Neural cell (in vitro differentiated cells): ENCODE data around the gene AGAP3. TPM values are rescaled to one million over a fixed set of nuclear protein-coding genes. Genes with fewer than 3 reads are reported as not detected.

Experiments used
- H2AFZ ChIP-seq: fragments of 200-600, 300-800 bp; sonication (generic), shearing (Covaris generic); 2 replicates; pipeline ENCODE4 v1.6.0; 2014; ENCODE audit warnings: low read depth, mild to moderate bottlenecking, antibody characterized with exemption, low read length, moderate library complexity
- H3F3A ChIP-seq: fragments of 200-600 bp; shearing (Covaris generic); 2 replicates; pipeline ENCODE4 v1.6.1; 2016; ENCODE audit warnings: mild to moderate bottlenecking, moderate library complexity, mixed read lengths, antibody characterized with exemption, low read length; ENCODE audit not compliant: insufficient read depth, poor library complexity, severe bottlenecking
- H3K27ac ChIP-seq: fragments of 200-600, 300-800 bp; sonication (generic), shearing (Covaris generic); 2 replicates; pipeline ENCODE4 v1.5.1; 2014; ENCODE audit warnings: mild to moderate bottlenecking, low read length, moderate library complexity
- H3K27me3 ChIP-seq: fragments of 300-800, 200-600 bp; sonication (generic), shearing (Covaris generic); 2 replicates; pipeline ENCODE4 v1.6.0; 2014; ENCODE audit warnings: mild to moderate bottlenecking, low read depth, low read length, moderate library complexity; ENCODE audit not compliant: insufficient read depth
- H3K36me3 ChIP-seq: fragments of 300-800, 200-600 bp; sonication (generic), shearing (Covaris generic); 2 replicates; pipeline ENCODE4 v1.5.1; 2014; ENCODE audit warnings: mild to moderate bottlenecking, antibody characterized with exemption, low read length, moderate library complexity; ENCODE audit not compliant: insufficient read depth
- H3K4me2 ChIP-seq: fragments of 300-800, 200-600 bp; sonication (generic), shearing (Covaris generic); 2 replicates; pipeline ENCODE4 v1.6.0; 2014; ENCODE audit warnings: mild to moderate bottlenecking, low read length
- H3K4me3 ChIP-seq: fragments of 300-800, 200-600 bp; sonication (generic), shearing (Covaris generic); 2 replicates; pipeline ENCODE4 v1.5.1; 2014; ENCODE audit warnings: mild to moderate bottlenecking, low read length, moderate library complexity
- H3K79me2 ChIP-seq: fragments of 200-600 bp; shearing (Covaris generic); replicated peaks from 2 replicates; pipeline ENCODE4 v1.6.0; 2014; ENCODE audit warnings: mild to moderate bottlenecking, low read length, moderate library complexity; ENCODE audit not compliant: insufficient read depth
- H3K9ac ChIP-seq: fragments of 300-800, 200-600 bp; sonication (generic), shearing (Covaris generic); 2 replicates; pipeline ENCODE4 v1.6.1; 2016; ENCODE audit warnings: mild to moderate bottlenecking, low read length, mixed read lengths
- H3K9me2 ChIP-seq: fragments of 200-600 bp; shearing (Covaris generic); 2 replicates; pipeline ENCODE4 v1.6.1; 2016; ENCODE audit warnings: mild to moderate bottlenecking, low read length, mixed read lengths; ENCODE audit not compliant: insufficient read depth
- H3K9me3 ChIP-seq: fragments of 200-600, 300-800 bp; sonication (generic), shearing (Covaris generic); 2 replicates; pipeline ENCODE4 v1.6.1; 2016; ENCODE audit warnings: mild to moderate bottlenecking, mixed run types, low read length, moderate library complexity, mixed read lengths
- H4K20me1 ChIP-seq: fragments of 200-600 bp; shearing (Covaris generic); 2 replicates; pipeline ENCODE4 v1.6.1; 2016; ENCODE audit warnings: mild to moderate bottlenecking, mixed run types; ENCODE audit not compliant: insufficient read depth
- CTCF ChIP-seq: fragments of 450-650 bp; IDR thresholded peaks from 2 replicates; pipeline ENCODE4 v1.5.1; 2014; ENCODE audit warnings: antibody characterized with exemption, mild to moderate bottlenecking, moderate library complexity; ENCODE audit not compliant: poor library complexity, severe bottlenecking
- EP300 ChIP-seq: fragments of 450-650 bp; conservative IDR thresholded peaks from 2 replicates; pipeline ENCODE4 v1.6.1; 2014; ENCODE audit warnings: antibody characterized with exemption, mild to moderate bottlenecking, moderate library complexity; ENCODE audit not compliant: poor library complexity, severe bottlenecking
- EZH2 ChIP-seq: fragments of 200-600, 300-800 bp; shearing (Covaris generic), sonication (generic); IDR thresholded peaks from 2 replicates; pipeline ENCODE4 v1.6.1; 2014; ENCODE audit warnings: antibody characterized with exemption, low read length, borderline replicate concordance, mild to moderate bottlenecking; ENCODE audit not compliant: insufficient read depth, poor library complexity, severe bottlenecking
- POLR2AphosphoS5 ChIP-seq: IDR thresholded peaks from 2 replicates; pipeline ENCODE4 v1.6.1; 2012
- RAD21 ChIP-seq: fragments of 450-650 bp; conservative IDR thresholded peaks from 2 replicates; pipeline ENCODE4 v1.6.1; 2014; ENCODE audit warnings: antibody characterized with exemption, mild to moderate bottlenecking, moderate library complexity
- SMC3 ChIP-seq: fragments of 450-650 bp; conservative IDR thresholded peaks from 2 replicates; pipeline ENCODE4 v1.6.1; 2014; ENCODE audit warnings: antibody characterized with exemption, mild to moderate bottlenecking, moderate library complexity; ENCODE audit not compliant: poor library complexity
- TAF1 ChIP-seq: IDR thresholded peaks from 2 replicates; pipeline ENCODE4 v1.6.1; 2012; ENCODE audit warnings: low read depth
- polyA plus RNA-seq: library from polyadenylated mRNA; depleted of rRNA; stranded (reverse); fragments of >200 nt; gene quantifications from 2 replicates; pipeline ENCODE4 v1.2.3, GENCODE V29; 2014
- TF ChIP-seq, protein P1 (sequence below): IDR thresholded peaks from 2 replicates; pipeline ENCODE4 v1.6.1; 2012; ENCODE audit warnings: borderline replicate concordance

AGAP3 gene
- polyA plus RNA-seq, 1 donor from 2014 or later = 117 TPM

DNA sequence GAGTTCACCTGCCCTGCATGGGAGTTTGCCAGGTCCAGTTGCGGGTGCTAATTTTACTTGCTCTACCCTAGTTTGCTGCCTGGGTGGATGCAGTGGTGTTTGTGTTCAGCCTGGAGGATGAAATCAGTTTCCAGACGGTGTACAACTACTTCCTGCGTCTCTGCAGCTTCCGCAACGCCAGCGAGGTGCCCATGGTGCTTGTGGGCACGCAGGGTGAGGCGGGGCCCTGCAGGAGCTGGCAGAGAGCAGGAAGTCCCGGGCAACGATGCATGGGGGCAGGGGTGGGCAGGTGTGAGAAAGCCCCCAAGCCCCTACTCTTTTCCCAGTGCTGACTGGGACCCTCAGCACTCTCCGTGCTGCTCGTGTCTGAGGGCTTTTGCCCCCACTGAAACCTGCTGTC, 31.3 kb downstream of the AGAP3 start:
- Histone ChIP-seq H2AFZ (no peak overlapping the region), H4K20me1 (peaks cover 36% of the 10 kb centered on the region)

GRCh38 chr7:151118108-151119054, 32.1 kb downstream of the AGAP3 start:
- H3F3A ChIP-seq = no peaks in the 10 kb centered on the region
- peaks cover 10% of the 10 kb centered on the region for H3K79me2 ChIP-seq
- H3K4me3 ChIP-seq = no peak overlapping the region
- no peaks in the 10 kb centered on the region for H3K9me3 ChIP-seq
- H3K4me2 ChIP-seq = no peak overlapping the region
- no peak overlapping the region for H3K27ac ChIP-seq
- no peak overlapping the region for H2AFZ ChIP-seq
- peaks cover 34% of the 10 kb centered on the region for H4K20me1 ChIP-seq
- H3K9me2 ChIP-seq = no peaks in the 10 kb centered on the region
- H3K27me3 ChIP-seq = peaks cover 22% of the 10 kb centered on the region
- H3K36me3 ChIP-seq = no peaks in the 10 kb centered on the region
- H3K9ac ChIP-seq = no peak overlapping the region
- TF ChIP-seq CTCF = no peak
- no peak for TF ChIP-seq TAF1
- TF ChIP-seq SMC3 = no peak
- TF ChIP-seq, protein P1, sequence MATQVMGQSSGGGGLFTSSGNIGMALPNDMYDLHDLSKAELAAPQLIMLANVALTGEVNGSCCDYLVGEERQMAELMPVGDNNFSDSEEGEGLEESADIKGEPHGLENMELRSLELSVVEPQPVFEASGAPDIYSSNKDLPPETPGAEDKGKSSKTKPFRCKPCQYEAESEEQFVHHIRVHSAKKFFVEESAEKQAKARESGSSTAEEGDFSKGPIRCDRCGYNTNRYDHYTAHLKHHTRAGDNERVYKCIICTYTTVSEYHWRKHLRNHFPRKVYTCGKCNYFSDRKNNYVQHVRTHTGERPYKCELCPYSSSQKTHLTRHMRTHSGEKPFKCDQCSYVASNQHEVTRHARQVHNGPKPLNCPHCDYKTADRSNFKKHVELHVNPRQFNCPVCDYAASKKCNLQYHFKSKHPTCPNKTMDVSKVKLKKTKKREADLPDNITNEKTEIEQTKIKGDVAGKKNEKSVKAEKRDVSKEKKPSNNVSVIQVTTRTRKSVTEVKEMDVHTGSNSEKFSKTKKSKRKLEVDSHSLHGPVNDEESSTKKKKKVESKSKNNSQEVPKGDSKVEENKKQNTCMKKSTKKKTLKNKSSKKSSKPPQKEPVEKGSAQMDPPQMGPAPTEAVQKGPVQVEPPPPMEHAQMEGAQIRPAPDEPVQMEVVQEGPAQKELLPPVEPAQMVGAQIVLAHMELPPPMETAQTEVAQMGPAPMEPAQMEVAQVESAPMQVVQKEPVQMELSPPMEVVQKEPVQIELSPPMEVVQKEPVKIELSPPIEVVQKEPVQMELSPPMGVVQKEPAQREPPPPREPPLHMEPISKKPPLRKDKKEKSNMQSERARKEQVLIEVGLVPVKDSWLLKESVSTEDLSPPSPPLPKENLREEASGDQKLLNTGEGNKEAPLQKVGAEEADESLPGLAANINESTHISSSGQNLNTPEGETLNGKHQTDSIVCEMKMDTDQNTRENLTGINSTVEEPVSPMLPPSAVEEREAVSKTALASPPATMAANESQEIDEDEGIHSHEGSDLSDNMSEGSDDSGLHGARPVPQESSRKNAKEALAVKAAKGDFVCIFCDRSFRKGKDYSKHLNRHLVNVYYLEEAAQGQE = no peak
- no peak for TF ChIP-seq RAD21
- no peak for TF ChIP-seq EP300
- TF ChIP-seq POLR2AphosphoS5 = no peak
- TF ChIP-seq EZH2 = no peak

More for the DNA sequence above, 31.3 kb downstream of the AGAP3 start:
- H3K36me3 ChIP-seq = no peaks in the 10 kb centered on the region
- no peaks in the 10 kb centered on the region for H3K9me3 ChIP-seq
- no peak overlapping the region for H3K9ac ChIP-seq
- peaks cover 23% of the 10 kb centered on the region for H3K27me3 ChIP-seq
- no peaks in the 10 kb centered on the region for H3K9me2 ChIP-seq
- H3K4me3 ChIP-seq = no peak overlapping the region
- no peak overlapping the region for H3K4me2 ChIP-seq
- TF ChIP-seq TAF1 = no peak
- no peak for TF ChIP-seq EZH2
- no peak for TF ChIP-seq RAD21
- TF ChIP-seq, protein P1 = no peak
- no peak for TF ChIP-seq SMC3
- TF ChIP-seq CTCF = no peak
- no peaks in the 10 kb centered on the region for H3F3A ChIP-seq
- peaks cover 10% of the 10 kb centered on the region for H3K79me2 ChIP-seq
- H3K27ac ChIP-seq = no peak overlapping the region
